Fibroblast of lung (primary cell): ENCODE measurements around the gene HGF.

Source experiments
- EZH2 ChIP-seq: IDR thresholded peaks from 2 replicates; pipeline ENCODE4 v1.5.1; 2012; ENCODE audit warnings: low read length, control low read depth, mild to moderate bottlenecking; ENCODE audit errors: missing control alignments
- TF ChIP-seq, protein P1 (sequence below), 2 donors: IDR thresholded peaks in 1 of 2; conservative IDR thresholded peaks in 1 of 2; 1 replicate in 1 of 2; 2 replicates in 1 of 2; pipeline ENCODE4 v1.5.1; 2011 to 2012; ENCODE audit warnings: low read length in 2 of 2, control low read depth in 1 of 2, inconsistent platforms in 1 of 2, low read depth in 1 of 2, mild to moderate bottlenecking in 1 of 2

DNA sequence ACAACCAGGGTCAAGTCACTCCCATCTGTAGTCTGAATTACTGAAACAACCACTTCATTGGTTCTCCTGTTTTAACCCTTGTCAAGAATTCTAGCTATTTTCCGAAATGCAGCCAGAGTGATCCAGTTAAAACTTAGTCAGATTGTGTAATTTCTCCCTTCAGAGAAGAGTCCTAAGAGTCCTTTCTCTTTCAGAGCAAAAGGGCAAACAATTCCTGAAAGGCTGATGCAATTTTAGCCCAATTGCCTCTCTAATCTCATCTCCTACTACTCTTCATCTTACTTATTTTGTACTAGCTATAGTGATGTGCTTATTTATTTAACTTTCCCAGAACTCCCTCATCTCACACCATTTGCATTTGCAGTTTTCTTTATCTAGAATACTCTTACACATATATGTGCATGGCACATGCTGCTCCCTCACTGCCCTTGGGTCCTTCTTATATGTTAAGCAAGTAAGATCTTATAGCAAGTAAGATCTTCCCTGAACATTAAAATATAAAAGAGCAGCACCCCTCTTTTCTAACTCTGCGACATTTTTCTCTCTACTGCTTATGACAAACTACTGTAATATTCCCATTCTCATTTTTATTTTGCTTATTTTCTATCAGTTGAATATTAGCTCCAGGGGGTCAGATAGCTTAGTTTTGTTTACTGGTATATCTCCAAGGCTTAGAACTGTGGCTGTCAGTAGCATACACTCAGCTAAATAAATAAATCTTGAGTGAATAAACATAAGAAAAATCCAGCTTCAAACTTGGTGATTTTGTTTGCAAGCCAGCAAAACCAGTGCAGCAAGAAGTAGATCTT lies 44.6 kb downstream of the HGF start:
- TF ChIP-seq, protein P1, sequence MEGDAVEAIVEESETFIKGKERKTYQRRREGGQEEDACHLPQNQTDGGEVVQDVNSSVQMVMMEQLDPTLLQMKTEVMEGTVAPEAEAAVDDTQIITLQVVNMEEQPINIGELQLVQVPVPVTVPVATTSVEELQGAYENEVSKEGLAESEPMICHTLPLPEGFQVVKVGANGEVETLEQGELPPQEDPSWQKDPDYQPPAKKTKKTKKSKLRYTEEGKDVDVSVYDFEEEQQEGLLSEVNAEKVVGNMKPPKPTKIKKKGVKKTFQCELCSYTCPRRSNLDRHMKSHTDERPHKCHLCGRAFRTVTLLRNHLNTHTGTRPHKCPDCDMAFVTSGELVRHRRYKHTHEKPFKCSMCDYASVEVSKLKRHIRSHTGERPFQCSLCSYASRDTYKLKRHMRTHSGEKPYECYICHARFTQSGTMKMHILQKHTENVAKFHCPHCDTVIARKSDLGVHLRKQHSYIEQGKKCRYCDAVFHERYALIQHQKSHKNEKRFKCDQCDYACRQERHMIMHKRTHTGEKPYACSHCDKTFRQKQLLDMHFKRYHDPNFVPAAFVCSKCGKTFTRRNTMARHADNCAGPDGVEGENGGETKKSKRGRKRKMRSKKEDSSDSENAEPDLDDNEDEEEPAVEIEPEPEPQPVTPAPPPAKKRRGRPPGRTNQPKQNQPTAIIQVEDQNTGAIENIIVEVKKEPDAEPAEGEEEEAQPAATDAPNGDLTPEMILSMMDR (conservative IDR thresholded peaks at IDR 0.05 in 1 of 2, IDR thresholded peaks at IDR 0.05 in 1 of 2; ENCODE audit: low read depth in 1 of 2, low read length in 2 of 2): no peak
- no peak for TF ChIP-seq EZH2
